Gastrocnemius medialis (tissue), 4 donors: ENCODE results near the gene MAPRE2. TPM values are rescaled to one million over a fixed set of nuclear protein-coding genes. Genes with fewer than 3 reads are reported as not detected.

Experiments
- ATAC-seq, 2 donors: fragments of 150-250 bp; one replicate each; pipeline ENCODE4 v1.9.1; 2016
- DNase-seq, 2 donors: peaks; one replicate each; pipeline ENCODE4 v3.0.0-alpha.2; 2019
- H3K27ac ChIP-seq, 4 donors: fragments of 200-600 bp; sonication (generic); 1 replicate in 1 of 4; 2 replicates in 3 of 4; pipeline ENCODE4 v1.5.1; 2016 to 2018; ENCODE audit warnings: mild to moderate bottlenecking in 2 of 4, moderate library complexity in 1 of 4
- H3K27me3 ChIP-seq, 3 donors: fragments of 200-600 bp; sonication (generic) in 2 of 3; 1 replicate in 1 of 3; 2 replicates in 2 of 3; pipeline versions ENCODE4 v1.5.1 to v1.6.0; 2016 to 2019; ENCODE audit warnings: mild to moderate bottlenecking in 1 of 3, moderate library complexity in 1 of 3
- H3K36me3 ChIP-seq, 2 donors: fragments of 200-600 bp; sonication (generic) in 1 of 2; one replicate each; pipeline ENCODE4 v1.5.1; 2017 to 2018
- H3K4me1 ChIP-seq, 2 donors: fragments of 200-600 bp; sonication (generic) in 1 of 2; one replicate each; pipeline ENCODE4 v1.5.1; 2016 to 2017; ENCODE audit warnings: mild to moderate bottlenecking in 2 of 2
- H3K4me3 ChIP-seq, 4 donors: fragments of 200-600 bp; sonication (generic) in 3 of 4; 1 replicate in 1 of 4; 2 replicates in 3 of 4; pipeline ENCODE4 v1.5.1; 2016 to 2019; ENCODE audit warnings: mild to moderate bottlenecking in 2 of 4
- H3K9me3 ChIP-seq, 3 donors: fragments of 200-600 bp; sonication (generic) in 2 of 3; 1 replicate in 1 of 3; 2 replicates in 2 of 3; pipeline ENCODE4 v1.5.1; 2016 to 2019
- POLR2A ChIP-seq, 2 donors: fragments of 450-650 bp; IDR thresholded peaks; one replicate each; pipeline ENCODE4 v1.6.1; 2017; ENCODE audit warnings: antibody characterized with exemption in 2 of 2, mild to moderate bottlenecking in 2 of 2, moderate library complexity in 2 of 2
- in situ Hi-C, 4 donors: fragments of 200-750 bp; cut with MboI; loops; one replicate each; pipeline versions ENCODE4 v1.15.0 to v1.8.0; 2017; ENCODE audit warnings: low sequenced_read_pairs in 4 of 4
- intact Hi-C: fragments of 100-400 bp; cut with DNase I; formaldehyde crosslinking; loops from one replicate; pipeline ENCODE4 v1.15.1; 2023; ENCODE audit warnings: low total_unique reads
- total RNA-seq, 4 donors: library from RNA; depleted of rRNA; stranded (reverse); fragments of >200 nt; gene quantifications; one replicate each; pipeline versions ENCODE4 v1.1.0 to v1.2.3, GENCODE V29; 2016
- TF ChIP-seq, protein P1 (sequence below), 5 experiments: fragments of 450-650 bp in 3 of 5; fragments of 200-600 bp in 2 of 5; sonication (generic) in 2 of 5; IDR thresholded peaks in 4 of 5; conservative IDR thresholded peaks in 1 of 5; 1 replicate in 4 of 5; 2 replicates in 1 of 5; pipeline ENCODE4 v1.5.1; 2016 to 2019; ENCODE audit warnings: antibody characterized with exemption in 5 of 5, mild to moderate bottlenecking in 3 of 5, moderate library complexity in 3 of 5

The MAPRE2 gene
- total RNA-seq, 4 donors from 2014 or later, result 21.3 to 46.2 (median 34.4) TPM

DNA sequence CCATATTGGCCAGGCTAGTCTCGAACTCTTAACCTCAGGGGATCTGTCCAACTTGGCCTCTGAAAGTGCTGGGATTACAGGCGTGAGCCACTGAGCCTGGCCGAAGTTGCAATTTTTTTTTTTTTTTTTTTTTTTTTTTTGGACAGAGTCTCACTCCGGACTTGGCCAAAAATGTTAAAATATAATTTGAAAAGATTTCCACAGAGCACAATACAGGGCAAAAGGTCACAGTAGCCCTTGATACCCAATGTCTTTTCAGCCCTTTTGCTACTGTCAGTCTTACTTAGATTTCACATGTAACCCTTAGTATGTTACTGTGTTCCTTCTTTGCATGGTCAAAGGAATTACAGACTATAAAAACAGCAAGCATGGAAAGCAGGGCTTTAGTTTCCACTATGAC, 42.6 kb upstream of the MAPRE2 start:
- no peak for TF ChIP-seq POLR2A (IDR thresholded peaks at IDR 0.05)
- TF ChIP-seq, protein P1, sequence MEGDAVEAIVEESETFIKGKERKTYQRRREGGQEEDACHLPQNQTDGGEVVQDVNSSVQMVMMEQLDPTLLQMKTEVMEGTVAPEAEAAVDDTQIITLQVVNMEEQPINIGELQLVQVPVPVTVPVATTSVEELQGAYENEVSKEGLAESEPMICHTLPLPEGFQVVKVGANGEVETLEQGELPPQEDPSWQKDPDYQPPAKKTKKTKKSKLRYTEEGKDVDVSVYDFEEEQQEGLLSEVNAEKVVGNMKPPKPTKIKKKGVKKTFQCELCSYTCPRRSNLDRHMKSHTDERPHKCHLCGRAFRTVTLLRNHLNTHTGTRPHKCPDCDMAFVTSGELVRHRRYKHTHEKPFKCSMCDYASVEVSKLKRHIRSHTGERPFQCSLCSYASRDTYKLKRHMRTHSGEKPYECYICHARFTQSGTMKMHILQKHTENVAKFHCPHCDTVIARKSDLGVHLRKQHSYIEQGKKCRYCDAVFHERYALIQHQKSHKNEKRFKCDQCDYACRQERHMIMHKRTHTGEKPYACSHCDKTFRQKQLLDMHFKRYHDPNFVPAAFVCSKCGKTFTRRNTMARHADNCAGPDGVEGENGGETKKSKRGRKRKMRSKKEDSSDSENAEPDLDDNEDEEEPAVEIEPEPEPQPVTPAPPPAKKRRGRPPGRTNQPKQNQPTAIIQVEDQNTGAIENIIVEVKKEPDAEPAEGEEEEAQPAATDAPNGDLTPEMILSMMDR (IDR thresholded peaks at IDR 0.05 in 4 of 5, conservative IDR thresholded peaks at IDR 0.05 in 1 of 5), result no peak
- no peaks in the 10 kb centered on the region for H3K9me3 ChIP-seq
- peaks cover 26 to 30% of the 10 kb centered on the region in 2 donors for H3K4me1 ChIP-seq
- peak overlapping the region; percentile 61 to 75 (median 68) for H3K27ac ChIP-seq
- H3K36me3 ChIP-seq, result no peaks in the 10 kb centered on the region
- H3K4me3 ChIP-seq, result no peak overlapping the region
- peak; percentile 51 to 69 for ATAC-seq
- H3K27me3 ChIP-seq, result no peaks in the 10 kb centered on the region
- no peak for DNase-seq
- intact Hi-C loops (loop anchor here (10.0 kb wide), 1 partner anchor 346 kb away; the partner anchor contains the start of gene ZNF24), in situ Hi-C loops (no loop called here)

GRCh38 chr18:34999756-35000289, 41.4 kb upstream of the MAPRE2 start:
- Histone ChIP-seq H3K27ac (peak overlapping the region; percentile 61 to 75 (median 68)), H3K9me3 (no peaks in the 10 kb centered on the region), H3K36me3 (no peaks in the 10 kb centered on the region), H3K4me1 (peaks cover 17 to 22% of the 10 kb centered on the region in 2 donors), H3K27me3 (no peaks in the 10 kb centered on the region), H3K4me3 (no peak overlapping the region)
- ATAC-seq (peak; percentile 72 to 87), DNase-seq (peak in 1 of 2 donors; percentile 27)
- intact Hi-C loops, result loop anchor here (10.0 kb wide), 2 partner anchors 55 to 345 kb away; partner anchors contain the start of gene ZNF24
- TF ChIP-seq, protein P1 (IDR thresholded peaks at IDR 0.05 in 4 of 5, conservative IDR thresholded peaks at IDR 0.05 in 1 of 5), result no peak
- no peak for TF ChIP-seq POLR2A (IDR thresholded peaks at IDR 0.05)
- in situ Hi-C loops, result loop anchor here (5.0 to 25.0 kb wide), 4 partner anchors 145 to 362 kb away; partner anchors contain the start of gene ZNF24 (in 1 of the 4)

GRCh38 chr18:35000457-35000856, 40.8 kb upstream of the MAPRE2 start:
- no peaks in the 10 kb centered on the region for H3K27me3 ChIP-seq
- no peaks in the 10 kb centered on the region for H3K9me3 ChIP-seq
- no peak overlapping the region for H3K4me3 ChIP-seq
- ATAC-seq, result no peak
- in situ Hi-C loops (loop anchor here (5.0 to 25.0 kb wide), 4 partner anchors 144 to 362 kb away; partner anchors contain the start of gene ZNF24 (in 1 of the 4)), intact Hi-C loops (loop anchor here (10.0 kb wide), 1 partner anchor 56 kb away; no protein-coding TSS in a partner anchor)
- H3K36me3 ChIP-seq, result no peaks in the 10 kb centered on the region
- peak overlapping the region in 3 of 4 donors; percentile 61 to 75 (median 73) for H3K27ac ChIP-seq
- no peak for TF ChIP-seq POLR2A (IDR thresholded peaks at IDR 0.05)
- TF ChIP-seq, protein P1 (IDR thresholded peaks at IDR 0.05 in 4 of 5, conservative IDR thresholded peaks at IDR 0.05 in 1 of 5), result no peak
- DNase-seq, result no peak
- H3K4me1 ChIP-seq, result peaks cover 17 to 23% of the 10 kb centered on the region in 2 donors

GRCh38 chr18:35002120-35002519, 39.1 kb upstream of the MAPRE2 start:
- Histone ChIP-seq H3K27ac (no peak overlapping the region), H3K36me3 (no peaks in the 10 kb centered on the region), H3K9me3 (no peaks in the 10 kb centered on the region), H3K4me3 (no peak overlapping the region), H3K27me3 (no peaks in the 10 kb centered on the region), H3K4me1 (peaks cover 24 to 25% of the 10 kb centered on the region in 2 donors)
- intact Hi-C loops, result loop anchor here (10.0 kb wide), 1 partner anchor 57 kb away; no protein-coding TSS in a partner anchor
- TF ChIP-seq POLR2A (IDR thresholded peaks at IDR 0.05), result no peak
- TF ChIP-seq, protein P1 (IDR thresholded peaks at IDR 0.05 in 4 of 5, conservative IDR thresholded peaks at IDR 0.05 in 1 of 5), result no peak
- DNase-seq, result no peak
- ATAC-seq, result no peak
- in situ Hi-C loops, result loop anchor here (5.0 to 25.0 kb wide), 4 partner anchors 143 to 360 kb away; partner anchors contain the start of gene ZNF24 (in 1 of the 4)
